Bronchial epithelial cell (primary cell): ENCODE measurements around the gene PRDM7. TPM values are rescaled to one million over a fixed set of nuclear protein-coding genes. Genes with fewer than 3 reads are reported as not detected.
"Not testable (repeated sequence)": the region's sequence is repeated elsewhere in the genome, so short reads cannot be mapped to it uniquely, and the experiment has no call there.

ENCODE experiments used
- DNase-seq: peaks from one replicate; pipeline ENCODE4 v3.0.0-alpha.2; 2010; ENCODE audit warnings: low read depth
- FAIRE-seq: peaks from 2 replicates; lab custom pipeline; 2011; peaks lifted over from hg19 to GRCh38; lab: Jason Lieb, UNC
- H3K27me3 ChIP-seq: 2 replicates; pipeline ENCODE4 v1.5.1; 2011; ENCODE audit warnings: low read length; ENCODE audit not compliant: control insufficient read depth, insufficient read depth
- H3K36me3 ChIP-seq: 2 replicates; pipeline ENCODE4 v1.5.1; 2011; ENCODE audit warnings: low read length; ENCODE audit not compliant: control insufficient read depth, insufficient read depth
- H3K4me3 ChIP-seq: 2 replicates; pipeline ENCODE4 v1.5.1; 2011; ENCODE audit warnings: mild to moderate bottlenecking, low read depth, low read length, control low read depth
- total RNA-seq: library from RNA; depleted of rRNA; stranded (reverse); fragments of >200 nt; gene quantifications from 2 replicates; pipeline ENCODE4 v1.2.1, GENCODE V29; 2014
- TF ChIP-seq, protein P1 (sequence below): IDR thresholded peaks from 2 replicates; pipeline ENCODE4 v1.5.1; 2011; ENCODE audit warnings: mild to moderate bottlenecking, moderate library complexity, low read length, control low read depth, inconsistent platforms; ENCODE audit not compliant: insufficient read depth, severe bottlenecking

Gene PRDM7
- total RNA-seq, 1 donor from 2014 or later, result not detected

DNA sequence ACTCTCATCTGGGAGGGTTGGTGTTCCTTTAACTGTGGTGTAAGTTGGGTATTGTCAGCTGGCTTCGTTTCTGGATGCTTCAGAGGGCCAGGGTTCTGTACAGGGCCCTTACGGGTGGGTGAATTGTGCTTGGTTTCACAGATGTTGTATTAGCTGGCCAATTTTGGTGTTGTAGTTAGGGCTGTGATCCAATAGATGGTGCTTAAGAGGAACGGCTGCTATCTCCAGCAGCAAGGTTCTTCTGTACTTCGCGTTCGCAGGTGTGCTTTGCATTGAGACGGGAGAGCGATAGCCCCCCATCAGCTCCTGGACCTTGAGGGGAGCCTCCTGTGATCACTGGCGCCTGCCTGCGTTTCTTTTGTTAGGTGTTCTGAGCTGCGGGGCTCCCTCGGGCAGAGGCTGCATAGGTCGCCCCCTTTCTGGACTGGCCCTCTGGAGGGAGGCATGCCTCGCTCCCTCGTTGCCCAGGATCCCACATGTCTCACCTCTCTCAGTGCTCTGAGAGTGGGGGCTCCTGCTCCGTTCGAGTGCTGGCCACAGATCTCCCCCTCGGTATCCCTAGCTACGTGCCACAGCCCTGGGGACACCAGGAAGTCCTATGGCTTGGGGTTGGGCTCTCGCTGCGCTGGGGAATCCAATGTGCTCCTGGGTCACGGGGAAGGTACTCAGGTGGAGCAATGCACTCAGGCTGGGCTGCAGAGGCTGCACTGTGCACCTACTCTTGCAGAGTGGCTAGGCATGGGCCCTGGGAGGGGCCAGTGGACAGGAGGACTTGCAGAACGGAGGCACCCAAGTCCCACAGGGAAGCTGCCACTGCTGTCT, 837 bp upstream of the PRDM7 start:
- DNase-seq, result peak; percentile 7

DNA sequence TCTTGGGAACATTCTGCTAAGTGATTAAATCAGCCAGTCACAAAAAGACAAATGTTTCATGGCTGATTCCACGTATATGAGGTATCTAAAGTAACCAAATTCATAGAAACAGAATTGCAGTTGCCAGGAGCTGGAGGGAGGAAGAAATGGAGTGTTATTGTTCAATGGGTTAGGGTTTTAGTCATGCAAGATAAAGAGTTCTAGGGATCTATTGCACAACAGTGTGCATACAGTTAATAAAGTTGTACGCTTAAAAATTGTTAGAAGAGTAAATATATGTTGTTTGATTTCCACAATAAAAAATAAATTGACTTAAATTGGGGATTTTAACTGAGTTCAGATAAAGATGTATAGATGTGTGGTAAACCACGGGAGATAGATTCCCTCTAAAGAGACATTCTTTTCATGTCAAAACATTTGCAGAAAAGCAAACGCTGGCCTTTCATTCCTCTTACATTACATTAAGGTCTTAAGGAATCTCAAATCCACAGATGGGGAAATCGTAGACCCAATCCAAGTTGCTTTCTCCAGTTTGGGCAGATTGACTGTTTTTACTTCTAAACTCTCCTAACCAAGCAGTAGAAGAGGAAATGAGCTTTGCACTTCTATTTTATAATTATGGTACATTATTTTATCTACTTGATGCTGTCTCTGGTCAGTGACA, 4.6 kb downstream of the PRDM7 start:
- TF ChIP-seq, protein P1, sequence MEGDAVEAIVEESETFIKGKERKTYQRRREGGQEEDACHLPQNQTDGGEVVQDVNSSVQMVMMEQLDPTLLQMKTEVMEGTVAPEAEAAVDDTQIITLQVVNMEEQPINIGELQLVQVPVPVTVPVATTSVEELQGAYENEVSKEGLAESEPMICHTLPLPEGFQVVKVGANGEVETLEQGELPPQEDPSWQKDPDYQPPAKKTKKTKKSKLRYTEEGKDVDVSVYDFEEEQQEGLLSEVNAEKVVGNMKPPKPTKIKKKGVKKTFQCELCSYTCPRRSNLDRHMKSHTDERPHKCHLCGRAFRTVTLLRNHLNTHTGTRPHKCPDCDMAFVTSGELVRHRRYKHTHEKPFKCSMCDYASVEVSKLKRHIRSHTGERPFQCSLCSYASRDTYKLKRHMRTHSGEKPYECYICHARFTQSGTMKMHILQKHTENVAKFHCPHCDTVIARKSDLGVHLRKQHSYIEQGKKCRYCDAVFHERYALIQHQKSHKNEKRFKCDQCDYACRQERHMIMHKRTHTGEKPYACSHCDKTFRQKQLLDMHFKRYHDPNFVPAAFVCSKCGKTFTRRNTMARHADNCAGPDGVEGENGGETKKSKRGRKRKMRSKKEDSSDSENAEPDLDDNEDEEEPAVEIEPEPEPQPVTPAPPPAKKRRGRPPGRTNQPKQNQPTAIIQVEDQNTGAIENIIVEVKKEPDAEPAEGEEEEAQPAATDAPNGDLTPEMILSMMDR, result no peak
- no peak for FAIRE-seq

More for the DNA sequence above, 837 bp upstream of the PRDM7 start:
- peak overlapping the region; percentile 33 for H3K4me3 ChIP-seq
- no peaks in the 10 kb centered on the region for H3K27me3 ChIP-seq
- H3K36me3 ChIP-seq, result no peaks in the 10 kb centered on the region
- no peak for FAIRE-seq
- TF ChIP-seq, protein P1, result no peak

DNA sequence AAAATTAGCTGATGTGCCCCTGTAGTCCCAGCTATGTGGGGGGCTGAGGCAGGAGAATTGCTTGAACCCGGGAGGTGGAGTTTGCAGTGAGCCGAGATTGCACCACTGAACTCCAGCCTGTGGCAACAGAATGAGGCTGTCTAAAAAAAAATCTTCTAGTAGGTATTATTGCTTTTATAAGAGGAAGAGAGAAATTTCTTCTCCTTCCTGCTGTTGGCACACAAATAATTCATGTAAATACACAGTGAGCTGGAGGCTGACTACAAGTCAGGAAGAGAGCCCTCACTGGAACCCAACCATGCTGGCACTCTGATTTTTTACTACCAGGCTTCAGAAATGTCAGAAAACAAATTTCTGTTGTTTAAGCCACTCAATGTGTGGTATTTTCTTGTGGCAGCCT, 6.7 kb downstream of the PRDM7 start:
- FAIRE-seq, result no peak
- TF ChIP-seq, protein P1, result no peak
- H3K4me3 ChIP-seq, result no peak overlapping the region
- no peaks in the 10 kb centered on the region for H3K27me3 ChIP-seq
- no peak for DNase-seq
- H3K36me3 ChIP-seq, result no peaks in the 10 kb centered on the region

More for the DNA sequence above, 4.6 kb downstream of the PRDM7 start:
- Histone ChIP-seq H3K36me3 (no peaks in the 10 kb centered on the region), H3K27me3 (no peaks in the 10 kb centered on the region), H3K4me3 (no peak overlapping the region)
- DNase-seq, result peak; percentile 12

DNA sequence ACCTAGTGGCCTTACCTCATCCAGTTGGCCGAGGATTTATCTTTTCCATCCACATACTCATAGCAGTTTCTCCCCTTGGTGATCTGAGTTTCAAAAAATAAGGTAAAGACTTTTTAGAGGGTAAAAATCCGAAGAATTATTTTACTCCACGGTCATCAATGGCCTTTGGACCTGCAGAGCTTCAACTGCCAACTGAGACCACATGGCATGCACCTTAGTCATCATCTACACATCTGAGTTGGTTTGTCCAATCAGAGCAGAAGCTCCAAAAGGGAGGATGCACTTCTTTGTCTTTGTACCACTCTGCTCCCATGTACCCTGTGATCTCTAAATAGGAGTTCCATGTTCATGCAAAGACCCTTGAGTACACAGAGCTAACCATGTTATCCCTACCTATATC, 15.7 kb downstream of the PRDM7 start:
- no peak for FAIRE-seq
- TF ChIP-seq, protein P1, result no peak
- H3K36me3 ChIP-seq, result no peaks in the 10 kb centered on the region
- no peaks in the 10 kb centered on the region for H3K27me3 ChIP-seq
- H3K4me3 ChIP-seq, result no peak overlapping the region
- no peak for DNase-seq

DNA sequence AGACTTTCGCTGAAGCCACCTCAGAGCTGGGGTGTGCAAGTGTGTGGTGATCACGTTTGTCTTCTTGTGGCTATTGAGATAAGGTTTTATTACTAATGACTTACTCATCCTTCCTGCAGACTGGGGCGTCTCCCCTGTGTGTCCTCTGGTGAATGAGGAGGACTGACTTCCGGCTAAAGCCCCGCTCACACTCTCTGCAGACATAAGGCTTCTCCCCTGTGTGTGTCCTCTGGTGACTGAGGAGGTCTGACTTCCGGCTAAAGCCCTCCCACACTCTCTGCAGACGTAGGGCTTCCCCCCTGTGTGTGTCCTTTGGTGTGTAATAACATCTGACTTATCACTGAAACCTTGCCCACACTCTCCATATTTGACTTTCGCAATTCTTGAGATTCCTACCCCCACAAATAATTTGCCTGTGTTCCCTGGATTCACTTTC, 19.4 kb downstream of the PRDM7 start:
- TF ChIP-seq, protein P1, result no peak
- DNase-seq (peak; percentile 75), FAIRE-seq (no peak)
- no peaks in the 10 kb centered on the region for H3K27me3 ChIP-seq
- no peak overlapping the region for H3K4me3 ChIP-seq
- H3K36me3 ChIP-seq, result no peaks in the 10 kb centered on the region

DNA sequence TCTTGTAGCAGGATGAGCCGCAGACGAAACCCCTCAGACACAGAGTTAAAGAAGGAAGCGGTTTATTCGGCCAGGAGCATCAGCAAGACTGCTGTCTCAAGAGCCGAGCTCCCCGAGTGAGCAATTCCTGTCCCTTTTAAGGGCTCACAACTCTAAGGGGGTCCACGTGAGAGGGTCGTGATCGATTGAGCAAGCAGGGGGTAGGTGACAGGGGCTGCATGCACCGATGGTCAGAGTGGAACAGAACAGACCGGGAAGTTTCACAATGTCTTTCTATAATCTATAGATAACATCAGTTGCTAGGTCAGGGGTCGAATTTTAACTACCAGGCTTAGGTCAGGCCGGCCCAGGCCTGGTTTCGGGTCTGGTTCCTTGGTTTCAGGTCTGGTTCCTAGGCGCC, 20.6 kb downstream of the PRDM7 start:
- not testable (repeated sequence) for FAIRE-seq, DNase-seq, H3K36me3 ChIP-seq, H3K27me3 ChIP-seq, H3K4me3 ChIP-seq
